ENCODE data around the gene APLF. TPM values are rescaled to one million over a fixed set of nuclear protein-coding genes. Genes with fewer than 3 reads are reported as not detected.
"Not testable (repeated sequence)": the region's sequence is repeated elsewhere in the genome, so short reads cannot be mapped to it uniquely, and the experiment has no call there.

APLF gene
- total RNA-seq, 1 experiment from 2014 or later, result 5.3 TPM

GRCh38 chr2:68475110-68475509, 7.7 kb downstream of the APLF start:
- Histone ChIP-seq H3K27me3 (ENCODE audit: low read length) (no peaks in the 10 kb centered on the region), H3K79me2 (ENCODE audit: low read length) (no peaks in the 10 kb centered on the region), H3K9ac (ENCODE audit: low read length) (no peak overlapping the region), H3K9me3 (ENCODE audit: low read length) (no peaks in the 10 kb centered on the region), H4K20me1 (ENCODE audit: insufficient read depth, low read depth, low read length) (no peaks in the 10 kb centered on the region), H3K4me3 (ENCODE audit: low read length) (no peak overlapping the region), H3K9me2 (replicated peaks; ENCODE audit: insufficient read depth, low read length) (no peaks in the 10 kb centered on the region), H3K36me3 (ENCODE audit: insufficient read depth, low read length) (no peaks in the 10 kb centered on the region), H3K27ac (ENCODE audit: low read length) (no peak overlapping the region), H2AFZ (ENCODE audit: low read length) (no peak overlapping the region), H3K4me2 (ENCODE audit: low read depth, low read length, poor library complexity, severe bottlenecking) (no peak overlapping the region), H3K4me1 (ENCODE audit: low read length) (no peaks in the 10 kb centered on the region)
- no peak for DNase-seq

GRCh38 chr2:68475576-68475975, 8.2 kb downstream of the APLF start:
- H3K4me3 ChIP-seq (ENCODE audit: low read length), result no peak overlapping the region
- no peak overlapping the region for H3K9ac ChIP-seq (ENCODE audit: low read length)
- no peak for DNase-seq
- no peaks in the 10 kb centered on the region for H3K9me2 ChIP-seq (replicated peaks; ENCODE audit: insufficient read depth, low read length)
- H3K27me3 ChIP-seq (ENCODE audit: low read length), result no peaks in the 10 kb centered on the region
- no peak overlapping the region for H2AFZ ChIP-seq (ENCODE audit: low read length)
- no peaks in the 10 kb centered on the region for H3K36me3 ChIP-seq (ENCODE audit: insufficient read depth, low read length)
- no peaks in the 10 kb centered on the region for H3K9me3 ChIP-seq (ENCODE audit: low read length)
- H3K27ac ChIP-seq (ENCODE audit: low read length), result no peak overlapping the region
- no peaks in the 10 kb centered on the region for H4K20me1 ChIP-seq (ENCODE audit: insufficient read depth, low read depth, low read length)
- H3K4me2 ChIP-seq (ENCODE audit: low read depth, low read length, poor library complexity, severe bottlenecking), result no peak overlapping the region
- no peaks in the 10 kb centered on the region for H3K4me1 ChIP-seq (ENCODE audit: low read length)
- no peaks in the 10 kb centered on the region for H3K79me2 ChIP-seq (ENCODE audit: low read length)

- no peak for DNase-seq
- Histone ChIP-seq H2AFZ (ENCODE audit: low read length) (no peak overlapping the region), H3K4me3 (ENCODE audit: low read length) (no peak overlapping the region), H4K20me1 (ENCODE audit: insufficient read depth, low read depth, low read length) (no peaks in the 10 kb centered on the region), H3K9me2 (replicated peaks; ENCODE audit: insufficient read depth, low read length) (no peaks in the 10 kb centered on the region), H3K27me3 (ENCODE audit: low read length) (no peaks in the 10 kb centered on the region), H3K9ac (ENCODE audit: low read length) (no peak overlapping the region), H3K4me1 (ENCODE audit: low read length) (no peaks in the 10 kb centered on the region), H3K36me3 (ENCODE audit: insufficient read depth, low read length) (no peaks in the 10 kb centered on the region), H3K9me3 (ENCODE audit: low read length) (no peaks in the 10 kb centered on the region), H3K79me2 (ENCODE audit: low read length) (no peaks in the 10 kb centered on the region), H3K4me2 (ENCODE audit: low read depth, low read length, poor library complexity, severe bottlenecking) (no peak overlapping the region), H3K27ac (ENCODE audit: low read length) (no peak overlapping the region)
Observed at GRCh38 chr2:68476454-68476853, 9.1 kb downstream of the APLF start.

GRCh38 chr2:68478688-68479087, 11.3 kb downstream of the APLF start:
- H4K20me1 ChIP-seq (ENCODE audit: insufficient read depth, low read depth, low read length), result no peaks in the 10 kb centered on the region
- no peak overlapping the region for H3K9ac ChIP-seq (ENCODE audit: low read length)
- no peaks in the 10 kb centered on the region for H3K79me2 ChIP-seq (ENCODE audit: low read length)
- H2AFZ ChIP-seq (ENCODE audit: low read length), result no peak overlapping the region
- H3K4me1 ChIP-seq (ENCODE audit: low read length), result no peaks in the 10 kb centered on the region
- no peaks in the 10 kb centered on the region for H3K9me2 ChIP-seq (replicated peaks; ENCODE audit: insufficient read depth, low read length)
- DNase-seq, result no peak
- no peak overlapping the region for H3K27ac ChIP-seq (ENCODE audit: low read length)
- H3K4me3 ChIP-seq (ENCODE audit: low read length), result no peak overlapping the region
- H3K36me3 ChIP-seq (ENCODE audit: insufficient read depth, low read length), result no peaks in the 10 kb centered on the region
- no peaks in the 10 kb centered on the region for H3K27me3 ChIP-seq (ENCODE audit: low read length)
- no peaks in the 10 kb centered on the region for H3K9me3 ChIP-seq (ENCODE audit: low read length)
- no peak overlapping the region for H3K4me2 ChIP-seq (ENCODE audit: low read depth, low read length, poor library complexity, severe bottlenecking)

GRCh38 chr2:68482296-68482820, 15.0 kb downstream of the APLF start:
- DNase-seq, result no peak
- H3K79me2 ChIP-seq (ENCODE audit: low read length), result no peaks in the 10 kb centered on the region

GRCh38 chr2:68483011-68483410, 15.6 kb downstream of the APLF start:
- DNase-seq, result no peak
- no peak overlapping the region for H3K9ac ChIP-seq (ENCODE audit: low read length)
- H3K79me2 ChIP-seq (ENCODE audit: low read length), result no peaks in the 10 kb centered on the region
- no peak overlapping the region for H2AFZ ChIP-seq (ENCODE audit: low read length)
- no peak overlapping the region for H3K4me3 ChIP-seq (ENCODE audit: low read length)
- H3K4me1 ChIP-seq (ENCODE audit: low read length), result peaks cover 2% of the 10 kb centered on the region; the same call in 1 of the 2 replicates
- no peaks in the 10 kb centered on the region for H3K36me3 ChIP-seq (ENCODE audit: insufficient read depth, low read length)
- H3K27me3 ChIP-seq (ENCODE audit: low read length), result no peaks in the 10 kb centered on the region
- no peaks in the 10 kb centered on the region for H3K9me3 ChIP-seq (ENCODE audit: low read length)
- no peaks in the 10 kb centered on the region for H3K9me2 ChIP-seq (replicated peaks; ENCODE audit: insufficient read depth, low read length)
- H4K20me1 ChIP-seq (ENCODE audit: insufficient read depth, low read depth, low read length), result no peaks in the 10 kb centered on the region
- no peak overlapping the region for H3K27ac ChIP-seq (ENCODE audit: low read length)
- H3K4me2 ChIP-seq (ENCODE audit: low read depth, low read length, poor library complexity, severe bottlenecking), result no peak overlapping the region

More at GRCh38 chr2:68482296-68482820, 15.0 kb downstream of the APLF start:
- Histone ChIP-seq H3K27me3 (ENCODE audit: low read length) (no peaks in the 10 kb centered on the region), H3K9me3 (ENCODE audit: low read length) (no peaks in the 10 kb centered on the region), H3K4me2 (ENCODE audit: low read depth, low read length, poor library complexity, severe bottlenecking) (no peak overlapping the region), H4K20me1 (ENCODE audit: insufficient read depth, low read depth, low read length) (no peaks in the 10 kb centered on the region), H2AFZ (ENCODE audit: low read length) (no peak overlapping the region), H3K9me2 (replicated peaks; ENCODE audit: insufficient read depth, low read length) (no peaks in the 10 kb centered on the region), H3K4me1 (ENCODE audit: low read length) (no peaks in the 10 kb centered on the region), H3K27ac (ENCODE audit: low read length) (no peak overlapping the region), H3K4me3 (ENCODE audit: low read length) (no peak overlapping the region), H3K36me3 (ENCODE audit: insufficient read depth, low read length) (no peaks in the 10 kb centered on the region), H3K9ac (ENCODE audit: low read length) (no peak overlapping the region)

GRCh38 chr2:68487773-68488355, 20.5 kb downstream of the APLF start:
- no peaks in the 10 kb centered on the region for H3K9me2 ChIP-seq (replicated peaks; ENCODE audit: insufficient read depth, low read length)

GRCh38 chr2:68488605-68489004, 21.2 kb downstream of the APLF start:
- H2AFZ ChIP-seq (ENCODE audit: low read length); H3K9ac ChIP-seq (ENCODE audit: low read length); H4K20me1 ChIP-seq (ENCODE audit: insufficient read depth, low read depth, low read length): not testable (repeated sequence)

More at GRCh38 chr2:68487773-68488355, 20.5 kb downstream of the APLF start:
- Histone ChIP-seq H3K4me1 (ENCODE audit: low read length) (peaks cover 17% of the 10 kb centered on the region), H3K27ac (ENCODE audit: low read length) (no peak overlapping the region), H4K20me1 (ENCODE audit: insufficient read depth, low read depth, low read length) (no peaks in the 10 kb centered on the region), H3K9ac (ENCODE audit: low read length) (no peak overlapping the region), H3K27me3 (ENCODE audit: low read length) (no peaks in the 10 kb centered on the region), H3K4me2 (ENCODE audit: low read depth, low read length, poor library complexity, severe bottlenecking) (peak overlapping the region; percentile 3), H3K9me3 (ENCODE audit: low read length) (no peaks in the 10 kb centered on the region), H2AFZ (ENCODE audit: low read length) (no peak overlapping the region), H3K36me3 (ENCODE audit: insufficient read depth, low read length) (no peaks in the 10 kb centered on the region), H3K79me2 (ENCODE audit: low read length) (no peaks in the 10 kb centered on the region), H3K4me3 (ENCODE audit: low read length) (no peak overlapping the region)
- peak; percentile 85 for DNase-seq

More at GRCh38 chr2:68488605-68489004, 21.2 kb downstream of the APLF start:
- peak overlapping the region; percentile 3 for H3K4me2 ChIP-seq (ENCODE audit: low read depth, low read length, poor library complexity, severe bottlenecking)
- not testable (repeated sequence) for H3K9me3 ChIP-seq (ENCODE audit: low read length); H3K9me2 ChIP-seq (replicated peaks; ENCODE audit: insufficient read depth, low read length); DNase-seq; H3K79me2 ChIP-seq (ENCODE audit: low read length); H3K4me3 ChIP-seq (ENCODE audit: low read length); H3K36me3 ChIP-seq (ENCODE audit: insufficient read depth, low read length); H3K27ac ChIP-seq (ENCODE audit: low read length); H3K27me3 ChIP-seq (ENCODE audit: low read length)
- peaks cover 17% of the 10 kb centered on the region for H3K4me1 ChIP-seq (ENCODE audit: low read length)
